Measurements from ENCODE around the gene KCTD6. TPM values are rescaled to one million over a fixed set of nuclear protein-coding genes. Genes with fewer than 3 reads are reported as not detected.

Gene KCTD6
- total and polyA plus RNA-seq, 2 of the 8 experiments (the other 6 are each of a cell fraction or from before 2014, with no cell fraction given), result 17.4 to 21.4 TPM

- TF ChIP-seq CHD7 (IDR thresholded peaks at IDR 0.05; ENCODE audit: insufficient replicate concordance, low read length), result no peak
- TF ChIP-seq HDAC2 (IDR thresholded peaks at IDR 0.05; ENCODE audit: borderline replicate concordance in 1 of 2, low read depth in 2 of 2, low read length in 2 of 2), result no peak
Measured at GRCh38 chr3:58490860-58491501, 915 bp upstream of the KCTD6 start (continued).
